NCI-H69 (cell line): ENCODE results near the gene CALR.
"Not testable (repeated sequence)": the region's sequence is repeated elsewhere in the genome, so short reads cannot be mapped to it uniquely, and the experiment has no call there.

Experiments used
- DNase-seq: peaks from one replicate; lab custom pipeline; 2025; lab: John Stamatoyannopoulos, UW

CALR gene

DNA sequence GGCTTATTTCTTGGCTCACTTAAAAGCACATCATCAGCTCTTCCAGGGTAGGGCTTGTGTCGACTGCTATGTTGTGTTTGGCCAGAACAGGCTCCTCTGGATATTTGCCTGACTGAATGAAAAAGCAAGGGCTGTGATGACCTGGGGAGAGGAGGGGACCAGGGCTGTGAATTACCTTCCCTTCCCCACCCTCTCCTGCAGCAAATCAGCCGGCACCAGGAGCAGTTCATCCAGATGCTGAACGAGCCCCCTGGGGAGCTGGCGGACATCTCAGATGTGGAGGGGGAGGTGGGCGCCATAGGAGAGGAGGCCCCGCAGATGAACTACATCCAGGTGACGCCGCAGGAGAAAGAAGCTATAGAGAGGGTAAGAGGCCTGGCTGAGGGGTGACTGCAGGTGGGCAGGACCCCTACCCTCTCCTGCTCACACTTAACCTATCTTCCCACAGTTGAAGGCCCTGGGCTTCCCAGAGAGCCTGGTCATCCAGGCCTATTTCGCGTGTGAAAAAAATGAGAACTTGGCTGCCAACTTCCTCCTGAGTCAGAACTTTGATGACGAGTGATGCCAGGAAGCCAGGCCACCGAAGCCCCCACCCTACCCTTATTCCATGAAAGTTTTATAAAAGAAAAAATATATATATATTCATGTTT is 14.2 kb downstream of the CALR start:
- DNase-seq: peak; percentile 78

DNA sequence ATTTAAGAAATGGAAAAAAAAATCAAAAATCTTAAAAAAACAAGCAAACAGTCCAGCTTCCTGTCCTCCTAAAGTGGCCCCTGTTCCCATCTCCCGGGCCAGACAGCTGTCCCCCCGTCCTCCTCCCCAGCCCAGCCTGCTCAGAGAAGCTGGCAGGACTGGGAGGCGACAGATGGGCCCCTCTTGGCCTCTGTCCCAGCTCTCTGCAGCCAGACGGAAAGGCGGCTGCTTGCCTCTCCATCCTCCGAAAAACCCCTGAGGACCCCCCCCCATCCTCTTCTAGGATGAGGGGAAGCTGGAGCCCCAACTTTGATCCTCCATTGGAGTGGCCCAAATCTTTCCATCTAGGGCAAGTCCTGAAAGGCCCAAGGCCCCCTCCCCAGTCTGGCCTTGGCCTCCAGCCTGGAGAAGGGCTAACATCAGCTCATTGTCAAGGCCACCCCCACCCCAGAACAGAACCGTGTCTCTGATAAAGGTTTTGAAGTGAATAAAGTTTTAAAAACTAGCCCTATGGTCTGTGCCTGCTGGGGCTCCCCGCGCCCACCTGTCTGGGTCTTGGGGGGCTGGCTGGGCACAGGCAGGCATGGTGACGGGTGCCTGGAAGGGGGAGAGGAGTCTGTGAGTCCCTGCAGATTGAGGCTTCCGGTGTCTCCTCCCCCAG is 14.9 kb downstream of the CALR start:
- peak; percentile 90 for DNase-seq

DNA sequence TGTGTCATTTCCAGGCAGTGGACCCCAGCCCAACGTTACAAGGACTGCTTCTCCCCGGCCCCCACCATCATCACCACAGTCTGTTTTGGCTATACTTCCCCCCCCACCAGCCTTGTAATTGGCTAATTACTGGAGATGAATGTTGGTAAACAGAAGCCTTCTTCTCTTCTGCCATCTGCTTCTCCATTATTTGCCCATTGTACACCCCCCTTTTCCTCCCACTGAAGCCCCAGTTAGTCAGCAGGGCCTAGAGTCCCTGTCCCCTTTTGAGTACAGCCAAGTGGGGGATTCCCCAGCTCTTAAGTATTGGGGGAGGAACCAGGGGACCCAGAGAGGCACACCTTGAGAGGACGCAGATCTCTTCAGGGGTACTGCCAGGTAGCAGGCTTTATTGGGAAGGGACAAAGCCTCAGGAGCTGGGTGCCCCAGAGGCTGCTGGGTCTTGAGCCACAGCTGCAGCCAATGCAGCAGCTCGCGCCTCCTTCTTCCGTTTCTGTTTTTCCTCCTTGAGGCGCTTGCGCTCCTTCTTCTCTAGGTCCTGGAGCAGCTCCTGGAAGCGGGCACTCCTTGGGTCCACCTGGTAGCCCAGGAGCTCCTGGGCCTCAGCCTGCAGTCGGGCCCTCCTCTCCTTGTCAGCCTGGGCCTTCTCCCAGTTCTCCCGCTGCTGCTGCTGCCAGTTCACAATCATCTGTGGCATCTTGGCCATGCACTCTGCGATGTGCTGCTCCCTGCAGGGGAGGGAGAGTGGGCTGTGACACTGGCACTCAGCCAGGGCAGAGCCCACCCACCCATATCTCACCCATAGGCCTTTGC is 15.6 kb downstream of the CALR start:
- DNase-seq: peak; percentile 95

DNA sequence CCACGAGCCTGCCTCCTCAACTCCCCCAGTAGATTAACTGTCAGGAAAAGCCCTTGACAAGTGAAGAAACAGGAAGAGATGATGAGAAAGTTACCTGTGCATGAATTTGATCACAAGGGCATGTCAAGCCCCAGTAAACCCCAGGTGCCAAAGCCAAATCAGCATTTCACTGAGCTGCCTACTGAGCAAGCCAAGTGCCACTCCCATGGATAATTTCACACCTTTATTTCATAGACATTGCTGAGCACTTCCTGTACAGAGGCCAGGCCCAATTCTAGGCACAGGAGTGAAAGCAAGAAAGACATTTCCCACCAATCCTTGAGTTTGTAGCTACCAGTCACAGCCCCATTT is 16.2 kb downstream of the CALR start:
- DNase-seq: peak; percentile 71

DNA sequence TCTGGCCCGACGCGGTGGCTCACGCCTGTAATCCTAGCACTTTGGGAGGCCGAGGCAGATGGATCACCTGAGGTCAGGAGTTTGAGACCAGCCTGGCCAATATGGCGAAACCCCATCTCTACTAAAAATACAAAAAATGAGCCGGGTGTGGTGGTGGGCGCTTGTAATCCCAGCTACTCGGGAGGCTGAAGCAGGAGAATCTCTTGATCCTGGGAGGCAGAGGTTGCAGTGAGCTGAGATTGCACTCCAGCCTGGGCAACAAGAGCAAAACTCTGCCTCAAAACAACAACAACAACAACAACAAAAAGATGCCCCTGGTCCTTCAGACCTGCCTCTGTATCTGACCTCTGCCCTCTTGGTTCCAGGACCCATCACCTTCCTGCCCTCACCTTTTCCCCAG is 17.2 kb downstream of the CALR start:
- not testable (repeated sequence) for DNase-seq

DNA sequence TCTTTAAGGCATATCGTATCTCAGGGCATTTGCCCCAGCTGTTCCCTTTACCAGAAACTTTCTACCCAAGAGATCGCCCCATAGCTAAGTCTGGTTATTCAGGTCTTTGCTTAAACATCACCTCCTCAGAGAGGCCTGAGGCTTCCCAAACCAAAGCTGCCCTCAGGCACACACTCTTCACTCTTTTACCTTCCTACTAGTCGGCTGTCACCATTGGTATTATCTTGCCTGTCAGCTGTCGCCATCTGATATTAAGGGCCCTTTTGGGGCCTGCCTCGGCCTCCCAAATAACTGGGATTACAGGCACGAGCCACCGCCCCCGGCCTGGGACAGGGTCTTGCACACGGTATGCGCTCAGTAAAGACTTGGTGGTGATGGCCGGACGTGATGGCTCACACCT is 17.6 kb downstream of the CALR start:
- DNase-seq: no peak

DNA sequence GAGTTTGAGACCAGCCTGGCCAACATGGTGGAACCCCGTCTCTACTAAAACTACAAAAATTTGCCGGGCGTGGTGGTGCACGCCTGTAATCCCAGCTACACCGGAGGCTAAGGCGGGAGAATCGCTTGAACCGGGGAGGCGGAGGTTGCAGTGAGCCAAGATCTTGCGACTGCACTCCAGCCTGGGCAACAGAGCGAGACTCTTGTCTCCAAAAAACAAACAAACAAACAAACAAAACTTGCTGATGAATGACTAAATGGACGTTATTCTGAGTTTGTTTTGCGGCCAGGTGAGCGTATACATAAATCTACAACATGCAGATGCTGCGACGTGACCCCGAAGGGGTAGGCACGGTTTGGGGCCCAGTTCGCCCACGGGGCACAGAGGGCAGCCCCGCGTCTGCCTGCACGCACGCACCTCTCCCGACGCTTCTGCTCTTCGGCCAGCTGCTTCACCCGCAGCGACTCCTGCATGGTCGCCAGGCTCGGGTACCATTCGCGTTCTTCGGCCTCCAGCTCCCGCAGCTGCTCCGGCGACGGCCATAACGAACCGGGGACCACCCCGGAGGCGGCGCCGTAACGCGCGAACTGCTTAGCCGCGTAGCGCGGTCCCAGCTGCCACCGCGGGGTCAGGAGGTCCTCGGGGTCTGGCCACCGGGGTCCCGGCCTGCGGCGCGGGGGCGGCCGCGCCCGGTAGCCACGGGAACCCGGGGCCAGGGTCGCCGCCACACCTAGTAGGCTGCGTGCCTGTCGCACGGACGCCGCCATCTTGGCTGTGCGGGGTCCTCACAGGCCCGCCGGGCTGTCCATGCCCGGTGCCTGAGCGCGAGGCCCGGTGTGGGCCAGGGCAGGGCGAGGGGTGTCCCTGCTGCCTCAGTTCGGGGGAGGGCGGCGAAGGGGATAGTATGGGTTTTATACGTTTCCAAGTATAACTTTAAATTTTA is 18.3 kb downstream of the CALR start, which contains the start of gene GADD45GIP1:
Gene GADD45GIP1 (minus strand): TSS at position 778 of the 943 bp plus-strand sequence. CDS start 11 bp downstream, at position 767.
- peak; percentile 93 for DNase-seq

DNA sequence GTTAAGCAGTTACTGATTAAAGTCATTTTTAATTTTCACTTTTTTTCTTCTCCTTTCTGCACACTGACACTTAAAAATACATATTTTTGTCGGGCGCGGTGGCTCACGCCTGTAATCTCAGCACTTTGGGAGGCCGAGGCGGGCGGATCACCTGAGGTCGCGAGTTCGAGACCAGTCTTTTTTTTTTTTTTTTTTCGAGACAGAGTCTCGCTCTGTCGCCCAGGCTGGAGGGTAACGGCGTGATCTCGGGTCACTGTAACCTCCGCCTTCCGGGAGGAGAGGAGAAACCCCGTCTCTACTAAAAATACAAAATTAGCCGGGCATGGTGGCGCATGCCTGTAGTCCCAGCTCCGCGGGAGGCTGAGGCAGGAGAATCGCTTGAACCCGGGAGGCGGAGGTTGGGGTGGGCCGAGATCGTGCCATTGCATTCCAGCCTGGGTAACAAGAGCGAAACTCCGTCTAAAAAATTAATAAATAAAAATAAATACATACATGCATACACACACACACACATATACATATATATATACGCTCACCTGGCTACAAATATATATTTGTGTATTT is 19.1 kb downstream of the CALR start:
- DNase-seq: not testable (repeated sequence)

DNA sequence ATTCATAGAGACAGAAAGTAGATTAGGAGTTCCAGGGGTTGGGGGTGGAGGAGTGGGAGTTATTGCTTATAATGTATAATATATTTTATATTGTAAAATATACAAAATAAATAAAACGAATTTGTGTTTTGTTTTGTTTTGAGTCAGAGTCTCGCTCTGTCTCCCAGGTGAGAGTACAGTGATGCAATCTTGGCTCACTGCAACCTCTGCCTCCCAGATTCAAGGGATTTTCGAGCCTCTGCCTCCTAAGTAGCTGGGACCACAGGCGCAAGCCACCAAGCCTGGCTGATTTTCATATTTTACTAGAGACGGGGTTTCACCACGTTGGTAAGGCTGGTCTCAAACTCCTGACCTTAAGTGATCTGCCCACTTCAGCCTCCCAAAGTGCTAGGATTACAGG is 21.1 kb downstream of the CALR start:
- DNase-seq: no peak

DNA sequence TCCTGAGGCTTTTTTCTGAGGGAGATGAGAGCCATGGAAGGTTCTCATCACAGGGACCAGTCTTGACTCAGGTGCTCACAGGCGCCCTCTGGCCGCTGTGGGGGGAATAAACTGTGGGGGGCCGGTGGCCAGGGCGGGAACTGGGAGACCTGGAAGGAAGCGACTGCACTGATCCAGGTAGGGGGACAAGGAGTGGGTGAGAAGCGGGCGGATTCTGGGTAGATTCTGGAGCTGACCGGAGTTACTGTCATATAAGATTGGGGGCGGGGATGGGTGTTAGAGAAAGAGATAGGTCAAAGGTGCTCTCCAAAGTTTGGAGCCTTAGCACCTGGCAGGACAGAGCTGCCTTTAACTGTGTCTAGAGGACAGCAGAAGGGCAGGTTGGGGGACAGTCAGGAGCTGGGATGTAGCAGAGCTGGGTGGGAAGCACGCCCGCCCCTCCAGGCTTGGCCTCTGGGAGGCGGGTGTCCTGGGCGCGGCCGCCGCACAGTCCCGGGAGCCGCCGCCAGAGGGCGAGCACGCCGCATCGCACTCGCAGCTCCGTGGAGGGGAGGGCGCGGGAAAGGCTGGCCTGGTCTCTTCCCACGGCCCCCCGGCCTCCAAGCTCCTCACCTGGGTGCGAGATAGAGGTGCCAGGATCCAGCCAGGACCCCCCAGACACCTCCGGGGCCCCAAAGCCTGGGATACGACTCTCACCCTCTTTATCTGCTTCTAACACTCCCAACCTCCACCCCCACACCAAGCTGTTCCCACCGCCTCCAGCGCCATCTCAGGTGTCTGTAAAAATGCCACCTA is 26.8 kb downstream of the CALR start:
- DNase-seq: peak; percentile 91

DNA sequence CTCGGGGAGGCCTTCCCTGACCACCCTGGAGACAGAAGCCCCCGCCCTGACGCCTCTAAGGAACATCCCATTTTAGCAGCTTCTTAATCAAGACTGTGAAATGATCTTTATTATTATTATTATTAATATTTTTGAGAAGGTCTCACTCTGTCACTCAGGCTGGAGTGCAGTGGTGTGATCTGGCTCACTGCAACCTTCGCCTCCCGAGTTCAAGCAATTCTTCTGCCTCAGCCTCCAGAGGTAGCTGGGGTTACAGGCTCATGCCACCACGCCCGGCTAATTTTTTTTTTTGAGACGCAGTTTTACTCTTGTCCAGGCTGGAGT is 27.4 kb downstream of the CALR start:
- DNase-seq: no peak

DNA sequence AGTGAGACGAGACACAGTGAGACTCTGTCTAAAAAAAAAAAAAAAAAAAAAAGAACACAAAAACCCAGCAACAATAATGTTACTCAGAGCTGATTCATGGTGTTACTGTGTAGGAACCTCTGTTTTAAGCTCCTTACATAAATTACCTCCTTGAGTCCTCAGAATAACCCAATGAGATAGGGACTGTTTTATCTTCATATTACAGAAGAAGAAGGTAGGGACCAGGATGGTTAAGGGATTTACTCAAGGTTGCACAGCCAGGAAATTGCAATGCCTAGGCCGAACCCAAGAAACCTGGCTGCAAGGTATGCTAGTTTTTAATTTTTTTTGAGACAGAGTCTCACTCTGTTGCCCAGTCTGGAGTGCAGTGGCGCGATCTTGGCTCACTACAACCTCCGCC is 29.5 kb downstream of the CALR start:
- no peak for DNase-seq

DNA sequence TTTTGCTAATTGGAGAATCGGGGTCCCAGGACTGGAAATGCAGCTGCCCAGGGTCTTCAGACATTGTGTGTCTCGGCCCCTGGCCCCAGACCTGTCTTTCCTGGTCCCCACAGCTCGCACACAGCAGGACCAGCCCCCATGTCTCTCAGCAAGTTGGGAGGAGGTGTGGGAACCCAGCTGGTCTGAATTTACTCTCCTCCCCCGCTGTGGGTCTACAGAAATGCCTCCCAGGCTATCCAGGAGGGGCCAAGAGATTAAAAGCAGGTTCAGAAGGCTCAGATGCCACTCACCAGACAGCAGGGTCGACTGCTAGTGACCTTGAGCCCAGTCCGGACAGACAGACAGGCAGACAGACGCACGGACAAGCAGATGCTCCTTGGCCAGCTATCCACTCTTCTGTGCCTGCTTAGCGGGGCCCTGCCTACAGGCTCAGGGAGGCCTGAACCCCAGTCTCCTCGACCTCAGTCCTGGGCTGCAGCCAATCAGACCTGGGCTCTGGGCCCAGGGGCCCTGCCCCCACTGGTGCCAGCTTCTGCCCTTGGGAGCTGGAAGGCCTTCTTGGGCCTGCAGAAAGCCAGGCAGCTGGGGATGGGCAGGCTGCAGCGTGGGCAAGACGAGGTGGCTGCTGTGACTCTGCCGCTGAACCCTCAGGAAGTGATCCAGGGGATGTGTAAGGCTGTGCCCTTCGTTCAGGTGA is 31.0 kb downstream of the CALR start, which contains the start of gene DAND5:
Gene DAND5 (plus strand): TSS at position 285 of the 697 bp plus-strand sequence. CDS start 85 bp downstream, at position 370.
- DNase-seq: peak; percentile 74

DNA sequence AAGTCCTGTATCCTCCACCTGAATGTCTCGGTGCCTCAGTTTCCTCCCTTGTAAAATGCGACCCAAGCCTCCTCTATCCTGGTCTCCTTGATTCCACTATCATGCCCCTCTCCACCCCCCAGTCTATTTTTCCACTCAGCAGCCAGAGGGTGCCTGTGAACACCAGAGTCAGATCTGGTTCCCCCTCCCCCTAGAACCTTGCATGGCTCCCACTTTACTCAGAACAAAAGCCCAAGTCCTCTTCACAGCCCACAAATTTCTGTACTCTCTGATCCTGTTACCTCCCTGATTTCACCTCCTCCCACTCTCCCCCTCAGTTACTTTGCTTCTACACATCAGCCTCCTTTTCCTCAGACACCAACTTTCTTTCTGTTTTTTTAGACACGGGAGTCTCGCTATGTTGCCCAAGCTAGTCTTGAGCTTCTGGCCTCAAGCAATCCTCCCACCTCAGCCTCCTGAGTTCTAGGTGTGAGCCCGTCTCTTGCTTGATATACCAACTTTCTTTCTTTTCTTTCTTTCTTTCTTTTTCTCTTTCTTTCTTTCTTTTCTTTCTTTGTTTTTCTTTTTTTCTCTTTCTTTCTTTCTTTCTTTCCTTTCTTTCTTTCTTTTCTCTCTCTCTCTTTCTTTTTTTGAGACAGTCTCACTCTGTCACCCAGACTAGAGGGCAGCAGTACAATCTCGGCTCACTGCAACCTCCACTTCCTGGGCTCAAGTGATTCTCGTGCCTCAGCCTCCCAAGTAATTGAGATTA is 31.8 kb downstream of the CALR start:
- DNase-seq: no peak

DNA sequence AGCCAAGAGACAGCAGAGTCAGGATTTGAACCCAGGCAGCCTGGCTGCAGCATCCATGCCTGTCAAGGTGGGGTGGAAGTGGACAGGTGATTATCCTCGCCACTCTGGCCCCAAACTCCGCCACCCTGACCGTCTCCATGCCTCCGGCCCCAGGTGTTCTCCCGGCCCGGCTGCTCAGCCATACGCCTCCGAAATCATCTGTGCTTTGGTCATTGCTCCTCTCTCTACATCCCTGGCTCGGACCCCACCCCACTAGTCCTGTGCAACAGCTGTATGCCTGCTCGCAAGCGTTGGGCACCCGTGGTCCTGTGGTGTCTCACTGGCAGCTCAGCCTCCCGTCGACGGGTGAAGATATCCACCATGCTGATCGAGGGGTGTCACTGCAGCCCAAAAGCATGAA is 34.8 kb downstream of the CALR start:
- no peak for DNase-seq

DNA sequence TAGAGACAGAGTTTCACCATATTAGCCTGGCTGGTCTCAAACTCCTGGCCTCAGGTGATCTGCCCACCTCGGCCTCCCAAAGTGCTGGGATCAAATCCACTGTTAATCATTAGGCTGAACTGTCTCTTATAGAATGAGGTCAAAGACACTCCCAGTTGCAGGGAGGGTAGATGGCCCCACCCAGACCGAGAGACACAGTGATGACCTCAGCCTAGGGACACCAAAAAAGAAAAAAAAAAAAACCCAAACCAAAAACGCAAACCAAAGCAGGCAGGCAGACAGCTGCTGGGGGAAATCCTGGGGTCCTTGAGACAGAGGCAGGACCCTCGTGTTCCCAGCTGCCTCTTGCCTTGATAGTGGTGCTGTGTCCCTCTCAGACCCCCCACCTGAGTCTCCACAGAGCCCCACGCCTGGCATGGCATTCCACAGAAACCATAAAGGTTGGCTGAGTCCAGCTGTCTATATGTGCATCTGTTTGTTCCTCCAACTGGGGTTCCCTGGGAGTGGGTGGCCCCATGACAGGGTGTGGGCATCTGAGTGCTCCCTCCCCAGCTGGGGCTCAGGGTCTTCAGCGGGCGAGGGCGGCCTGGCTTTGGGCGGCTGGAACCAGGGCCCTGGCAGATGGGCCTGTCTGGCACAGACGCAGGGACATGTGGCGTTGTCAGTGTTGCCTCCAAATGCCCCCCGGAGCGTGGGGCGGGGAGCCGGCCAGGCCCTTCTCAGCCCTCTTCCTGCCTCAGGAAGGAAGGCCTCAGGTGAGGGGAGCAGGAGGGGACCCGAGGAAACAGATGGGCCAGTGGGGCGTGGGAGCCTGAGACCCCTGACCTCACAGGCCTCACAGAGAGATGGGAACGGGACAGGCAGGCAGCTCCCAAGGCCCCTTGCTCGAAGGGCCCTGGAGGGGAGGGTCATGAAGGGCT is 36.2 kb downstream of the CALR start:
- peak; percentile 94 for DNase-seq

DNA sequence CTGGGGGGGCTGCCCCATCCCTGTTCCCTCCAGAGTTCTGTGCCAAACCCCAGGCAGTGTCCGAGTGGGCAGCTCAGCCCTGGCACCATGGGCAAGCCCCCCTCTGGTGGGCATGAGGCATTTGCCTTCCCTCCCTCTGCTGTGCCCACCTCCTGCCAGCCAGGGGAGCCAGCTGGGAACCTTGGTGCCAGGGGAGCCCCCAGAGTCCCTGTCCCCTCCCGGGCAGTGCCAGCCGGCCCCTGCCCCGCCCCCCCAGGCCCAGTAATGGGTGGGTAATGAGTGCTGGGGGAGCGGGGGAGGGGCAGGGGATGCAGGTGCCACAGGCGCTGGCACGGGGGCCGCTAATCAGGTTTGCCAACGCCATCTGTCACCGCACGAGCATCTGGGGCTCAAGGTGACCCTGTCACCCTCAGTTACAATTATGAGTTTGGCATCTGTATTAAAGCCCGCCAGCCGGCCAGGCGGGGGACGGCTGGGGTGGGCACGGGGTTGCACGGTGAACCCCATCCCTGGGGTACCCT is 36.9 kb downstream of the CALR start:
- DNase-seq: peak; percentile 93

DNA sequence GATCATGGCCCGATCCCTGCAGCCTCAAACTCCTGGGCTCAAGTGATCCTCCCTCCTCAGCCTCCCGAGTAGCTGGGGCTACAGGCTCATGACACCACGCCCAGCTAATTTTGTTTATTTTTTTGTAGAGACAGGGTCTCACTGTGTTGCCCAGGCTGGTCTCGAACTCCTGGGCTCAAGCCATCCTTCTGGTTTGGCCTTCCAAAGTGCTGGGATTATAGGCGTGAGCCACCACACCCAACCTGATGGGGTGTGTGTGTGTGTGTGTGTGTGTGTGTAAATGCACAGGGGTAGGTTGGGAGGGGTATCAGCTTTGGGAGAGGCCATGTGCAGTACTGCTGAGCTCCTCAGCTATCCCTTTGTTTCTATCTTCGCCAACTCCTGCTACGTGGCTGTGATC is 37.7 kb downstream of the CALR start:
- peak; percentile 41 for DNase-seq
